Ascending aorta (tissue), 2 donors: ENCODE data around the gene MARK2. TPM values are rescaled to one million over a fixed set of nuclear protein-coding genes. Genes with fewer than 3 reads are reported as not detected.

Source experiments
- DNase-seq, 2 donors: peaks; one replicate each; pipeline ENCODE4 v3.0.0-alpha.2; 2019; ENCODE audit warnings: low spot score in 2 of 2
- H3K27ac ChIP-seq, 2 donors: fragments of 200-600 bp; sonication (generic); one replicate each; pipeline ENCODE4 v1.5.1; 2016 to 2017; ENCODE audit warnings: mild to moderate bottlenecking in 1 of 2
- H3K27me3 ChIP-seq: fragments of 200-600 bp; sonication (generic); one replicate; pipeline ENCODE4 v1.5.1; 2017
- H3K36me3 ChIP-seq, 2 donors: fragments of 200-600 bp; sonication (generic); one replicate each; pipeline ENCODE4 v1.5.1; 2016
- H3K4me1 ChIP-seq, 2 donors: fragments of 200-600 bp; sonication (generic); one replicate each; pipeline ENCODE4 v1.5.1; 2016 to 2017; ENCODE audit warnings: mild to moderate bottlenecking in 1 of 2
- H3K4me3 ChIP-seq, 2 donors: fragments of 200-600 bp; sonication (generic); one replicate each; pipeline ENCODE4 v1.5.1; 2016 to 2017; ENCODE audit warnings: mild to moderate bottlenecking in 1 of 2
- H3K9me3 ChIP-seq, 2 donors: fragments of 200-600 bp; sonication (generic); one replicate each; pipeline ENCODE4 v1.5.1; 2016
- CTCF ChIP-seq, 3 experiments: fragments of 200-600 bp in 2 of 3; fragments of 450-650 bp in 1 of 3; sonication (generic) in 2 of 3; IDR thresholded peaks; one replicate each; pipeline ENCODE4 v1.5.1; 2016 to 2019; ENCODE audit warnings: antibody characterized with exemption in 3 of 3, mild to moderate bottlenecking in 1 of 3, moderate library complexity in 1 of 3
- intact Hi-C: fragments of 100-400 bp; cut with DNase I; formaldehyde crosslinking; loops from one replicate; pipeline ENCODE4 v1.15.1; 2023
- total RNA-seq: library from RNA; depleted of rRNA; stranded (reverse); fragments of >200 nt; gene quantifications from one replicate; pipeline ENCODE4 v1.1.0, GENCODE V29; 2016

Gene MARK2
- total RNA-seq, 1 donor from 2014 or later: 45.7 TPM

- Histone ChIP-seq H3K27me3 (no peaks in the 10 kb centered on the region), H3K9me3 (no peaks in the 10 kb centered on the region), H3K4me1 (peaks cover 0 to 12% of the 10 kb centered on the region in 2 donors), H3K4me3 (no peak overlapping the region), H3K27ac (no peak overlapping the region), H3K36me3 (peaks cover 0 to 2% of the 10 kb centered on the region in 2 donors)
- DNase-seq: no peak
- no peak for TF ChIP-seq CTCF (IDR thresholded peaks at IDR 0.05)
- intact Hi-C loops: no loop called here
Measured at GRCh38 chr11:63879598-63880402, 40.9 kb downstream of the MARK2 start.

- Histone ChIP-seq H3K36me3 (peaks cover 0 to 2% of the 10 kb centered on the region in 2 donors), H3K4me3 (no peak overlapping the region), H3K27me3 (no peaks in the 10 kb centered on the region), H3K4me1 (peaks cover 0 to 12% of the 10 kb centered on the region in 2 donors), H3K9me3 (no peaks in the 10 kb centered on the region), H3K27ac (no peak overlapping the region)
- TF ChIP-seq CTCF (IDR thresholded peaks at IDR 0.05): no peak
- intact Hi-C loops: no loop called here
- no peak for DNase-seq
Measured at GRCh38 chr11:63880403-63880790, 41.5 kb downstream of the MARK2 start.

- Histone ChIP-seq H3K4me3 (no peak overlapping the region), H3K4me1 (peaks cover 3 to 24% of the 10 kb centered on the region in 2 donors), H3K9me3 (no peaks in the 10 kb centered on the region), H3K36me3 (peaks cover 0 to 2% of the 10 kb centered on the region in 2 donors), H3K27ac (no peak overlapping the region), H3K27me3 (no peaks in the 10 kb centered on the region)
- TF ChIP-seq CTCF (IDR thresholded peaks at IDR 0.05): no peak
- intact Hi-C loops: no loop called here
- no peak for DNase-seq
Measured at GRCh38 chr11:63882555-63883242, 43.8 kb downstream of the MARK2 start.

- no peak for TF ChIP-seq CTCF (IDR thresholded peaks at IDR 0.05)
- no peak overlapping the region for H3K4me3 ChIP-seq
- H3K36me3 ChIP-seq: no peaks in the 10 kb centered on the region
- no peaks in the 10 kb centered on the region for H3K27me3 ChIP-seq
- H3K9me3 ChIP-seq: no peaks in the 10 kb centered on the region
- intact Hi-C loops: no loop called here
- no peak for DNase-seq
- no peak overlapping the region for H3K27ac ChIP-seq
- peaks cover 3 to 28% of the 10 kb centered on the region in 2 donors for H3K4me1 ChIP-seq
Measured at GRCh38 chr11:63883791-63884190, 44.9 kb downstream of the MARK2 start.

GRCh38 chr11:63884196-63884932, 45.5 kb downstream of the MARK2 start:
- Histone ChIP-seq H3K4me3 (no peak overlapping the region), H3K27me3 (no peaks in the 10 kb centered on the region), H3K9me3 (no peaks in the 10 kb centered on the region), H3K27ac (no peak overlapping the region), H3K4me1 (peaks cover 7 to 34% of the 10 kb centered on the region in 2 donors), H3K36me3 (no peaks in the 10 kb centered on the region)
- no peak for TF ChIP-seq CTCF (IDR thresholded peaks at IDR 0.05)
- DNase-seq: no peak
- intact Hi-C loops: no loop called here
